OCI-LY1 (cell line): ENCODE measurements around the gene ZXDC.

Source experiments
- H2AFZ ChIP-seq: fragments of 200-600 bp; sonication (generic), shearing (Covaris generic); 2 replicates; pipeline ENCODE4 v1.6.0; 2014; ENCODE audit warnings: antibody characterized with exemption, mild to moderate bottlenecking, low read length
- H3F3A ChIP-seq: fragments of 200-600 bp; sonication (generic), shearing (Covaris generic); 2 replicates; pipeline ENCODE4 v1.6.0; 2014; ENCODE audit warnings: mild to moderate bottlenecking, antibody characterized with exemption, low read length, moderate library complexity; ENCODE audit not compliant: insufficient read depth
- H3K27ac ChIP-seq: fragments of 200-600 bp; sonication (generic); 2 replicates; pipeline ENCODE4 v1.5.1; 2014; ENCODE audit warnings: low read length, mixed run types, mild to moderate bottlenecking, low read depth; ENCODE audit not compliant: poor library complexity, severe bottlenecking
- H3K27me3 ChIP-seq: fragments of 200-600 bp; sonication (generic); 2 replicates; pipeline ENCODE4 v1.6.0; 2014; ENCODE audit warnings: antibody characterized with exemption, mild to moderate bottlenecking, low read length, moderate library complexity; ENCODE audit not compliant: insufficient read depth
- H3K36me3 ChIP-seq: fragments of 200-600 bp; sonication (generic); 2 replicates; pipeline ENCODE4 v1.6.1; 2014; ENCODE audit warnings: mild to moderate bottlenecking, antibody characterized with exemption, low read length, moderate library complexity, mixed read lengths; ENCODE audit not compliant: insufficient read depth
- H3K4me1 ChIP-seq: fragments of 200-600 bp; sonication (generic); 2 replicates; pipeline ENCODE4 v1.5.1; 2014; ENCODE audit warnings: mild to moderate bottlenecking, low read length, moderate library complexity; ENCODE audit not compliant: insufficient read depth, severe bottlenecking
- H3K4me2 ChIP-seq: fragments of 200-600 bp; sonication (generic), shearing (Covaris generic); 2 replicates; pipeline ENCODE4 v1.6.1; 2014; ENCODE audit warnings: low read length
- H3K4me3 ChIP-seq: fragments of 200-600 bp; sonication (generic); 2 replicates; pipeline ENCODE4 v1.5.1; 2014; ENCODE audit warnings: low read length, low read depth, mild to moderate bottlenecking, mixed read lengths; ENCODE audit not compliant: poor library complexity, severe bottlenecking
- H3K79me2 ChIP-seq: fragments of 200-600 bp; shearing (Covaris generic); 2 replicates; pipeline ENCODE4 v1.6.1; 2016; ENCODE audit warnings: mixed run types, low read length, mixed read lengths; ENCODE audit not compliant: insufficient read depth
- H3K9ac ChIP-seq: fragments of 200-600 bp; sonication (generic), shearing (Covaris generic); 2 replicates; pipeline ENCODE4 v1.6.1; 2014; ENCODE audit warnings: mild to moderate bottlenecking, low read length, mixed read lengths
- H3K9me2 ChIP-seq: fragments of 200-600 bp; sonication (generic), shearing (Covaris generic); 2 replicates; pipeline ENCODE4 v1.6.1; 2014; ENCODE audit warnings: low read depth, mild to moderate bottlenecking, low read length, mixed read lengths
- H3K9me3 ChIP-seq: fragments of 200-600 bp; shearing (Covaris generic); 2 replicates; pipeline ENCODE4 v1.6.1; 2014; ENCODE audit warnings: low read length, mixed read lengths
- H4K20me1 ChIP-seq: fragments of 200-600 bp; sonication (generic), shearing (Covaris generic); 2 replicates; pipeline ENCODE4 v1.6.0; 2016; ENCODE audit warnings: mild to moderate bottlenecking, low read length; ENCODE audit not compliant: insufficient read depth
- EZH2 ChIP-seq: fragments of 200-600 bp; sonication (generic), shearing (Covaris generic); IDR thresholded peaks from 2 replicates; pipeline ENCODE4 v1.8.0; 2017; ENCODE audit warnings: borderline replicate concordance, mixed run types, mild to moderate bottlenecking, antibody characterized with exemption, low read length, moderate library complexity, mixed read lengths
- TF ChIP-seq, protein P1 (sequence below): fragments of 200-600 bp; sonication (generic), shearing (Covaris generic); IDR thresholded peaks from 2 replicates; pipeline ENCODE4 v1.5.1; 2017; ENCODE audit warnings: mild to moderate bottlenecking, antibody characterized with exemption, low read length, moderate library complexity, mixed read lengths

Gene ZXDC

DNA sequence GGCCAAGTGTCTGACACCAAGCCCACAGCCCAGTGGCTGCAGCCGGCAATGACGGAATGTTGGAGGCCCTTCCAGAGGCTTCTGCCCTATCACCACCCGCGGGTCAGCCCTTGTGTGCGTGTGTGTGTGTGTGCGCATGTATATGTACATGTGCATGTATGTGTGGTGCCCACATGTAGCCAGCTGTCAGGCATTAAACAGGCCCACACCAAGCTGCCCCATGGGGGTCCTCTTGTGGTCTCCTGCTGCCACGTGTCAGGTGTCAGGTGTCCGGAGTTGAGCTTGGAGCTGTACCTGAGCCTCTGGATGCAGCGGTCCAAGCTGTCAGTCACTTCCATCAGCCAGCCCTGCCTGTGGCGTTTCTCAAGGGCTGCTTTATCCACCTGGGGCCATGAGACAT, 28.0 kb upstream of the ZXDC start:
- TF ChIP-seq, protein P1, sequence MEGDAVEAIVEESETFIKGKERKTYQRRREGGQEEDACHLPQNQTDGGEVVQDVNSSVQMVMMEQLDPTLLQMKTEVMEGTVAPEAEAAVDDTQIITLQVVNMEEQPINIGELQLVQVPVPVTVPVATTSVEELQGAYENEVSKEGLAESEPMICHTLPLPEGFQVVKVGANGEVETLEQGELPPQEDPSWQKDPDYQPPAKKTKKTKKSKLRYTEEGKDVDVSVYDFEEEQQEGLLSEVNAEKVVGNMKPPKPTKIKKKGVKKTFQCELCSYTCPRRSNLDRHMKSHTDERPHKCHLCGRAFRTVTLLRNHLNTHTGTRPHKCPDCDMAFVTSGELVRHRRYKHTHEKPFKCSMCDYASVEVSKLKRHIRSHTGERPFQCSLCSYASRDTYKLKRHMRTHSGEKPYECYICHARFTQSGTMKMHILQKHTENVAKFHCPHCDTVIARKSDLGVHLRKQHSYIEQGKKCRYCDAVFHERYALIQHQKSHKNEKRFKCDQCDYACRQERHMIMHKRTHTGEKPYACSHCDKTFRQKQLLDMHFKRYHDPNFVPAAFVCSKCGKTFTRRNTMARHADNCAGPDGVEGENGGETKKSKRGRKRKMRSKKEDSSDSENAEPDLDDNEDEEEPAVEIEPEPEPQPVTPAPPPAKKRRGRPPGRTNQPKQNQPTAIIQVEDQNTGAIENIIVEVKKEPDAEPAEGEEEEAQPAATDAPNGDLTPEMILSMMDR = no peak
- Histone ChIP-seq H3K4me2 (no peak overlapping the region), H3K4me1 (no peaks in the 10 kb centered on the region), H3K4me3 (no peak overlapping the region), H3K9ac (no peak overlapping the region), H4K20me1 (no peaks in the 10 kb centered on the region), H3K79me2 (no peaks in the 10 kb centered on the region), H3K9me2 (no peaks in the 10 kb centered on the region), H2AFZ (no peak overlapping the region), H3K27me3 (peaks cover 12% of the 10 kb centered on the region; the same call in 1 of the 2 replicates), H3F3A (no peaks in the 10 kb centered on the region), H3K27ac (no peak overlapping the region), H3K36me3 (no peaks in the 10 kb centered on the region), H3K9me3 (no peaks in the 10 kb centered on the region)

DNA sequence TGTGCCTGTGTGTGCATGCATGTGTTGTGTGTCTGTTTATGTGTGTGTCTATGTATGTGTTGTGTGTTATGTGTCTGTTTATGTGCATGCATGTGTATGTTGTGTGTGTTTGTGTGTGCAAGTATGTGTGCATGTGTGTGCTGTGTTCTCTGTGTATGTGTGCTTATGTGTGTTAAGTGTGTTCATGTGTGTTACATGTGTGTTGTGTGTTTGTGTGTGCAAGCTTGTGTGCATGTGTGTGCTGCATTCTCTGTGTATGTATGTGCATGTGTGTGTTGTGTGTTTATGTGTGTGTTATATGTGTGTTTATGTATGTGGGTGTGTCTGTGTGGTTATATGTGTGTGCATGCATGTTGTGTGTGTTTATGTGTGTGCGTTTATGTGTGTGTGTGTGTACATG, 27.0 kb upstream of the ZXDC start:
- Histone ChIP-seq H3K9me2 (no peaks in the 10 kb centered on the region), H3K79me2 (no peaks in the 10 kb centered on the region), H3K4me2 (no peak overlapping the region), H3K27ac (no peak overlapping the region), H3K9ac (no peak overlapping the region), H2AFZ (no peak overlapping the region), H3K4me1 (no peaks in the 10 kb centered on the region), H3K36me3 (no peaks in the 10 kb centered on the region), H3F3A (no peaks in the 10 kb centered on the region), H3K9me3 (no peaks in the 10 kb centered on the region), H4K20me1 (no peaks in the 10 kb centered on the region), H3K27me3 (peaks cover 12% of the 10 kb centered on the region; the same call in 1 of the 2 replicates), H3K4me3 (no peak overlapping the region)
- TF ChIP-seq EZH2 = no peak
- TF ChIP-seq, protein P1 = no peak

DNA sequence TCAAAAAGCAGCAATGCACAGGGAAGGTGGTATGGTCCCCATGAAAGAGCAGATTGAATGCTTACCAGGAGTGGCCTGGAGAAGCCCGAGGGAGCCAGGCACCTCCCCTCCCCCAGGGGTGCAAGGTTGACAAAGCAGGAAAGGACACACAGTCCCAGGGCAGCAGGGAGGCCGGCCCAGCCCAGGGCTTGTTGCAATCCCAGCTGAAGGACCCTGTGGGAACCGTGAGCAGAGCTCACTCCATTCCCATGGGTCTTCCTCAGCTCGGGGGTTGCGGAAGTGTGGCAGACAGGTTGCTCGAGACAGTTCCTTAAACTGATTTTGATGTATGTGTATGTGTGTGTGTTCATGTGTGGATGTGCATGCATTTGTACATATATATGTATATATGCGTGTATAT, 26.0 kb upstream of the ZXDC start:
- Histone ChIP-seq H3K9ac (no peak overlapping the region), H3K27ac (no peak overlapping the region), H3K27me3 (0 out of 2 replicates have a peak, but pooled peaks cover 7% of the 10 kb centered on the region), H3K79me2 (no peaks in the 10 kb centered on the region), H3K36me3 (no peaks in the 10 kb centered on the region), H3K4me3 (no peak overlapping the region), H3K9me3 (no peaks in the 10 kb centered on the region), H3K9me2 (no peaks in the 10 kb centered on the region), H3F3A (no peaks in the 10 kb centered on the region), H3K4me2 (no peak overlapping the region), H3K4me1 (no peaks in the 10 kb centered on the region), H2AFZ (no peak overlapping the region), H4K20me1 (no peaks in the 10 kb centered on the region)
- no peak for TF ChIP-seq EZH2
- TF ChIP-seq, protein P1 = no peak
